WTC11 (cell line): ENCODE measurements around the gene PLEKHA5. TPM values are rescaled to one million over a fixed set of nuclear protein-coding genes. Genes with fewer than 3 reads are reported as not detected.

Experiments used
- ATAC-seq: fragments of 200-7000 bp; cut with Tn5 transposase; 2 replicates; pipeline ENCODE4 v1.10.0; 2021; ENCODE audit warnings: mild to moderate bottlenecking, moderate library complexity
- CTCF ChIA-PET: fragments of 300-600 bp; sonication (Branson Sonifier 250); formaldehyde crosslinking; loops from one replicate; lab custom pipeline; 2021; ENCODE audit warnings: antibody characterized with exemption; lab: Charles Lee
- POLR2A ChIA-PET: fragments of 350-600 bp; sonication (Branson Sonifier 250); formaldehyde crosslinking; loops from one replicate; lab custom pipeline; 2021; ENCODE audit warnings: antibody characterized with exemption; lab: Charles Lee
- DNase-seq: peaks from one replicate; pipeline ENCODE4 v3.0.0; 2021; ENCODE audit warnings: low spot score
- H3K27ac Mint-ChIP-seq: 2 replicates; pipeline ENCODE4 v1.8.0; 2021; ENCODE audit warnings: mixed read lengths
- H3K27me3 Mint-ChIP-seq: 2 replicates; pipeline ENCODE4 v1.8.0; 2021; ENCODE audit warnings: low read depth, mild to moderate bottlenecking, moderate library complexity, mixed read lengths
- H3K36me3 Mint-ChIP-seq: 2 replicates; pipeline ENCODE4 v1.8.0; 2021; ENCODE audit warnings: mixed read lengths
- H3K4me1 Mint-ChIP-seq: 2 replicates; pipeline ENCODE4 v1.8.0; 2022; ENCODE audit warnings: mixed read lengths
- H3K4me3 Mint-ChIP-seq: 2 replicates; pipeline ENCODE4 v1.8.0; 2021; ENCODE audit warnings: mild to moderate bottlenecking, moderate library complexity, mixed read lengths
- H3K9me3 Mint-ChIP-seq: 2 replicates; pipeline ENCODE4 v1.8.0; 2021; ENCODE audit warnings: mixed read lengths
- AFF4 ChIP-seq: sonication (generic); formaldehyde crosslinking; IDR thresholded peaks from 2 replicates; pipeline ENCODE4 v1.8.1; 2023; ENCODE audit warnings: mild to moderate bottlenecking, missing genetic modification reagents, borderline replicate concordance
- ATF3 ChIP-seq: sonication (generic); formaldehyde crosslinking; conservative IDR thresholded peaks from 2 replicates; pipeline ENCODE4 v1.8.1; 2022; ENCODE audit warnings: mild to moderate bottlenecking, missing genetic modification reagents
- ATF6 ChIP-seq: sonication (generic); formaldehyde crosslinking; IDR thresholded peaks from 2 replicates; pipeline ENCODE4 v1.8.1; 2023; ENCODE audit warnings: mild to moderate bottlenecking, missing genetic modification reagents
- CBFB ChIP-seq: sonication (generic); formaldehyde crosslinking; IDR thresholded peaks from 2 replicates; pipeline ENCODE4 v1.8.1; 2022; ENCODE audit warnings: mild to moderate bottlenecking, low read depth, missing genetic modification reagents
- CDX4 ChIP-seq: fragments of 250-450 bp; sonication (Bioruptor Pico); IDR thresholded peaks from 2 replicates; pipeline ENCODE4 v1.9.0; 2021; ENCODE audit warnings: moderate library complexity, mild to moderate bottlenecking, inconsistent platforms, borderline replicate concordance
- E2F1 ChIP-seq: sonication (generic); formaldehyde crosslinking; IDR thresholded peaks from 2 replicates; pipeline ENCODE4 v1.8.0; 2022; ENCODE audit warnings: mild to moderate bottlenecking, missing genetic modification reagents
- EMX1 ChIP-seq: fragments of 250-450 bp; sonication (Bioruptor Pico); IDR thresholded peaks from 2 replicates; pipeline ENCODE4 v1.8.0; 2021; ENCODE audit warnings: mild to moderate bottlenecking
- ERG ChIP-seq: fragments of 250-450 bp; sonication (Bioruptor Pico); IDR thresholded peaks from 2 replicates; pipeline ENCODE4 v1.8.0; 2021; ENCODE audit warnings: mild to moderate bottlenecking
- ETV6 ChIP-seq: sonication (generic); formaldehyde crosslinking; IDR thresholded peaks from 2 replicates; pipeline ENCODE4 v1.8.1; 2022; ENCODE audit warnings: mild to moderate bottlenecking, missing genetic modification reagents
- FOXP1 ChIP-seq: sonication (generic); formaldehyde crosslinking; IDR thresholded peaks from 2 replicates; pipeline ENCODE4 v1.8.0; 2022; ENCODE audit warnings: missing genetic modification reagents, mild to moderate bottlenecking, moderate library complexity, borderline replicate concordance
- GRHL2 ChIP-seq: fragments of 250-450 bp; sonication (Bioruptor Pico); IDR thresholded peaks from 2 replicates; pipeline ENCODE4 v1.8.0; 2022; ENCODE audit warnings: mild to moderate bottlenecking, moderate library complexity; ENCODE audit not compliant: insufficient replicate concordance, severe bottlenecking
- IRF2 ChIP-seq: sonication (generic); formaldehyde crosslinking; IDR thresholded peaks from 2 replicates; pipeline ENCODE4 v1.8.0; 2022; ENCODE audit warnings: low read depth, missing genetic modification reagents, borderline replicate concordance
- JAZF1 ChIP-seq: fragments of 250-450 bp; sonication (Bioruptor Pico); IDR thresholded peaks from 2 replicates; pipeline ENCODE4 v1.9.0; 2021; ENCODE audit warnings: moderate library complexity, mild to moderate bottlenecking, inconsistent platforms
- NR1H2 ChIP-seq: sonication (generic); formaldehyde crosslinking; IDR thresholded peaks from 2 replicates; pipeline ENCODE4 v1.9.0; 2021; ENCODE audit warnings: mild to moderate bottlenecking, moderate library complexity, missing genetic modification reagents
- PRDM15 ChIP-seq: sonication (generic); formaldehyde crosslinking; IDR thresholded peaks from 2 replicates; pipeline ENCODE4 v1.8.0; 2022; ENCODE audit warnings: missing genetic modification reagents
- RORB ChIP-seq: fragments of 250-450 bp; sonication (Bioruptor Pico); IDR thresholded peaks from 2 replicates; pipeline ENCODE4 v1.9.0; 2021; ENCODE audit warnings: mild to moderate bottlenecking
- TEAD1 ChIP-seq: sonication (generic); formaldehyde crosslinking; IDR thresholded peaks from 2 replicates; pipeline ENCODE4 v1.8.0; 2022; ENCODE audit warnings: mild to moderate bottlenecking, missing genetic modification reagents
- ZNF396 ChIP-seq: fragments of 250-450 bp; sonication (Bioruptor Pico); IDR thresholded peaks from 2 replicates; pipeline ENCODE4 v1.8.0; 2021; ENCODE audit warnings: mild to moderate bottlenecking, moderate library complexity, borderline replicate concordance
- ZNF671 ChIP-seq: fragments of 250-450 bp; sonication (Bioruptor Pico); IDR thresholded peaks from 2 replicates; pipeline ENCODE4 v1.8.0; 2021; ENCODE audit warnings: mild to moderate bottlenecking
- total RNA-seq: library from RNA; stranded (reverse); gene quantifications from 3 replicates; pipeline ENCODE4 v1.2.3, GENCODE V29; 2021

Gene PLEKHA5
- total RNA-seq, 1 experiment from 2014 or later, result 61.1 TPM

GRCh38 chr12:19316425-19316824 lies 186.9 kb downstream of the PLEKHA5 start (continued):
- TF ChIP-seq EMX1 (CRISPR knock-in tag), result no peak
- TF ChIP-seq, all 79 proteins: peak for 0

GRCh38 chr12:19322376-19322775 lies 192.8 kb downstream of the PLEKHA5 start:
- POLR2A ChIA-PET, result no interaction called here

More at GRCh38 chr12:19322376-19322775, 192.8 kb downstream of the PLEKHA5 start:
- CTCF ChIA-PET, result no interaction called here
- ATAC-seq (no peak), DNase-seq (no peak)
- Mint-ChIP-seq H3K27ac (no peak overlapping the region), H3K36me3 (peaks cover 35% of the 10 kb centered on the region), H3K4me1 (no peaks in the 10 kb centered on the region)
- TF ChIP-seq TEAD1 (CRISPR knock-in tag) (no peak), PRDM15 (CRISPR knock-in tag) (no peak), ATF6 (CRISPR knock-in tag) (no peak), FOXP1 (no peak), IRF2 (no peak), ERG (CRISPR knock-in tag) (no peak), ZNF671 (CRISPR knock-in tag) (no peak), CBFB (no peak), ZNF396 (CRISPR knock-in tag) (no peak), RORB (CRISPR knock-in tag) (no peak), ETV6 (CRISPR knock-in tag) (no peak), CDX4 (no peak), GRHL2 (CRISPR knock-in tag) (no peak), ATF3 (CRISPR knock-in tag) (no peak), E2F1 (CRISPR knock-in tag) (no peak), AFF4 (CRISPR knock-in tag) (no peak), NR1H2 (no peak), JAZF1 (no peak)
- TF ChIP-seq, all 79 proteins: peak for 0
- Mint-ChIP-seq H3K4me3 (no peak overlapping the region), H3K27me3 (no peaks in the 10 kb centered on the region), H3K9me3 (no peaks in the 10 kb centered on the region; the same call in 1 of the 2 replicates)
